NOMO-1 treated with dmso at 0.1 percent for 144 hours (cell line): ENCODE results near the gene TMCC2.
"Not testable (repeated sequence)": the region's sequence is repeated elsewhere in the genome, so short reads cannot be mapped to it uniquely, and the experiment has no call there.

Experiments used
- DNase-seq: peaks from one replicate; lab custom pipeline; 2025; ENCODE audit not compliant: unreplicated experiment; lab: John Stamatoyannopoulos, UW

TMCC2 gene

DNA sequence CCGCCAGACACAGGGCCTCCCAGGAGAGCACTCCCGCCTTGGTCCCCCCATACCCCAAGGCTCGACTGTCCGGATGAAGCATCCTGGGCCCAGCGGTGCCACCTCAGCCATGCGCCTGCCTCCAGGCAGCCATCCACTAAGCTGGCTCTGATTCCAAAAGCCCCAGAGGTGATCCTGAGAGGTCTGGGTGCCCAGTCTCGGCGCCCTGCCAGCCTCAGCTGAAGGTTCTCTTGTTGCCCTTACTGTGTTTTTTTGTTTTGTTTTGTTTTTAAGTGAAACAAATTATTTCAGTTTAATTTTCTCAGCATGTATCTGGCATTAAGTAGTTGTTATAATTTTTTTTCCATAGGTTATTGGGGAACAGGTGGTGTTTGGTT lies 48.9 kb downstream of the TMCC2 start:
- DNase-seq: no peak

DNA sequence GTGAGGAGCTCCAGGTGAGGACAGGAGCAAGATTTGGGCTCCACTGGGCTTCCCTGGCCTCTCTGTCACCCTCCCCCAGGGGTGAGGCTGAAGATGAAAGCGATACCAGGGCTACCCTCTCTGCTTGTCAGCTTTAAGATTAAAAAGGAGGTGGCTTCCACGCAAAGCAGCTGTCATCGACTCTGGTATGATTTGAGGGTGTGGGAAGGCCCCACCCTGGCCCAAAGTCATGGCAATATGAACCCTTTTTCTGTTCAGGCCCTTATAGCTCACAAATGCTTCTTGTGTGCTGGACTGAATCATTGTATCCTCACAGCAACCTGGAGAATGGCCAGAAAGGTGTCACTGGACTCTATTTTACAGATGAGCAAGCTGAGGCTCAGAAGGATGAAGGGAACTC lies 52.2 kb downstream of the TMCC2 start:
- DNase-seq: no peak

DNA sequence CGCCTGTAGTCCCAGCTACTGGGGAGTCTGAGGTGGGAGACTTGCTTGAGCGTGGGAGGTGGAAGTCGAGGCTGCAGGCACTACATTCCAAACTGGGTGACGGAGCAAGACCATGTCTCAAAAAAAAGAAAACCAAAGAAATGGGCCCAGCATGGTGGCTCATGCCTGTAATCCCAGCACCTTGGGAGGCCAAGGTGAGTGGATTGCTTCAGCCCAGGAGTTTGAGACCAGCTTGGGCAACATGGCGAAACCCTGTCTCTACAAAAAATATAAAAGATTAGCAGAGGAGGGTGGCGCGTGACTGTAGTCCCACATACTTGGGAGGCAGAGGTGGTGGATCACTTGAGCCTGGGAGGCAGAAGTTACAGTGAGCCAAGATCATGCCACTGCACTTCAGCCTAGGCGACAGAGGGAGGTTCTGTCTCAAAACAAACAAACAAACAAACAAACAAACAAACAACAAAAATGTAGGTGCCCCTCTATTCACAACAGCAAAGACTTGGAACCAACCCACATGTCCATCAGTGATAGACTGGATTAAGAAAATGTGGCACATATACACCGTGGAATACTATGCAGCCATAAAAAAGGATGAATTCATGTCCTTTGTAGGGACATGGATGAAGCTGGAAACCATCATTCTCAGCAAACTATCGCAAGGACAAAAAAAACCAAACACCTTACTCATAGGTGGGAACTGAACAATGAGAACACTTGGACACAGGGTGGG lies 53.1 kb downstream of the TMCC2 start:
- DNase-seq: not testable (repeated sequence)

DNA sequence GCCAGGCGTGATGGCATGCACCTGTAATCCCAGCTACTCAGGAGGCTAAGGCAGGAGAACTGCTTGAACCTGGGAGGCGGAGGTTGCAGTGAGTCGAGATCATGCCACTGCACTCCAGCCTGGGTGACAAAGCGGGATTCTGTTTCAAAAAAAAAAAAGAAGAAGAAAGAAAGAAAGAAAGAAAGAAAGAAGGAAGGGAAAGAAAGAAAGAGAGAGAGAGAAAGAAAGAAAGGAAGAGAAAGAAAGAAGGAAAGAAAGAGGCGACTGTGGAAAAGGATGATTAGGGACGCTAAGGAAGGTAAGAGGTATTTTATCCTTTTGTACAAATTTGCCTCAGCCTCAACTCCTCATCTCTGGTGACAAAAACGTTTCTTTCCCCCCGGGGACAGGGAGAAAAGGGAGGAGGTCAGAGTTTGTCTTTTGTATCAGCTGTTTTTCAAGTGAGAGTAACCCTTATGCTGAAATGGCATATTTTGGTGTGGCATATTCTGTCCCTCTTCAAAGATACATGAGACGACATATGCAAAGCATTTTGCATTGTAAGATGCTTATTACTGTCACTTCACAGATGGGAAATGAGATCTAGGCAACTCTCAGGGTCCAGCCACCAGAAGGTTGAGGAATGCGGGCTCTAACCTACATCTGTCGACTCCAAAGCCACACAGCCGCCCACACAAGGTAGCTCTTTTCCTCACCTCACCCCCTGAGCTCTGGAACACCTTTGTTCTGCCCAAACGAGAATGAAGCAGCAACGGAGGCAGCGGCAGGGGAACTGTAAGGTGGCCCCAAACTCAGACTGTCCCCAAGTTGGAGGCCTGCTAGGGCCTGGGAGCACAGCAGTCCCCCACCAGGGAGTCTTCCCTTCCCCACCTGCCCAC lies 55.8 kb downstream of the TMCC2 start:
- DNase-seq: no peak

GRCh38 chr1:205284420-205285144 lies 56.8 kb downstream of the TMCC2 start:
- DNase-seq: peak; percentile 96

DNA sequence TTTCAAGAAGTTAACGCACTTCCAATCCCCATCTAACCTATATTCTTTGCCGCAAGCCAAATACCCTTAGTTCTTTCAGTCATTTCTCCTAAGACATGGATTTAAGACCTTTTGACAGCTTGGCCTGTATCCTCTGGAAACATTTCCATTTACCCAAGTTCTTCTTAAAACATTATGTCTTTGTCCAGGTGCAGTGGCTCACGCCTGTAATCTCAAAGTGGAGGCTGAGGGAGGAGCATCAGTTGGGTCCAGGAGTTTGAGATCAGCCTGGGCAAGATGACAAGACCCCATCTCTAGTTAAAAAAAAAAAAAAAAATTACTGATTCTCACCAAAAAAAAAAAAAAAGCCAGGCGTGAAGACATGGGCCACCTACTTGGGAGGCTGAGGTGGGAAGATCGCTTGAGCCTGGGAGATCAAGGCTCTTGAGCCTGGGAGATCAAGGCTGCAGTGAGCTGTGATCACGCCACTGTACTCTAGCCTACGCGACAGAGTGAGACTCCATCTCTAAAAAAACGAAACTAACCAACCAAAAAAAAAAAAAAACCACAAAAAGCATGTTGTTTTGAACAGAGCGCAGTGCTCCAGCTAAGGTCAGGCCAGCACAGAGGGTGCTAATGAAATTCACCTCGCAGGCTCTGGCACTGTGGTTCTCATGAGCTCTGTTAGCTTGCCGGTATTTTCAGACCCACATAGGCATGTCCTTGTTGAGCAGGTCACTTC lies 57.8 kb downstream of the TMCC2 start:
- peak; percentile 10 for DNase-seq

- peak; percentile 32 for DNase-seq
These were observed 58.7 kb downstream of the TMCC2 start for GRCh38 chr1:205286335-205286950.

DNA sequence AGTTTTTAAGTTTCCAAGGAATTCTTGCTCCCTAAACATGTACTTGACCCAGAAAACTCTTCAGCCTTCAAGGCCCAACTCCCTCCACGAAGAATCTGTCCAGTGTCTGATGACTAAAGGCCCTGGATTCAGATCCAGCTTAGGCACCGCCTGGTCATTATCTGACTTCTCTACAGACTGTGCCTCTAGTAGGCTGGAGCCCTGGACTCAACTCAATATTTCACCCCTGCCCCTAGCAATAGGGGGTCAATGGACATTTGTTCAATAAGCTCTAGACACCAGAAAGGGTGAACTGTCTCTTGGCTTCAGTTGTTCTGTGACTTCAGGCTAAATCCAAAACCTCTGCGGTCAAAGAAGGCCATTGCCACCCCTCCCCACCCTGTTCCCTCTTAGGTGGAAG lies 59.3 kb downstream of the TMCC2 start:
- no peak for DNase-seq

DNA sequence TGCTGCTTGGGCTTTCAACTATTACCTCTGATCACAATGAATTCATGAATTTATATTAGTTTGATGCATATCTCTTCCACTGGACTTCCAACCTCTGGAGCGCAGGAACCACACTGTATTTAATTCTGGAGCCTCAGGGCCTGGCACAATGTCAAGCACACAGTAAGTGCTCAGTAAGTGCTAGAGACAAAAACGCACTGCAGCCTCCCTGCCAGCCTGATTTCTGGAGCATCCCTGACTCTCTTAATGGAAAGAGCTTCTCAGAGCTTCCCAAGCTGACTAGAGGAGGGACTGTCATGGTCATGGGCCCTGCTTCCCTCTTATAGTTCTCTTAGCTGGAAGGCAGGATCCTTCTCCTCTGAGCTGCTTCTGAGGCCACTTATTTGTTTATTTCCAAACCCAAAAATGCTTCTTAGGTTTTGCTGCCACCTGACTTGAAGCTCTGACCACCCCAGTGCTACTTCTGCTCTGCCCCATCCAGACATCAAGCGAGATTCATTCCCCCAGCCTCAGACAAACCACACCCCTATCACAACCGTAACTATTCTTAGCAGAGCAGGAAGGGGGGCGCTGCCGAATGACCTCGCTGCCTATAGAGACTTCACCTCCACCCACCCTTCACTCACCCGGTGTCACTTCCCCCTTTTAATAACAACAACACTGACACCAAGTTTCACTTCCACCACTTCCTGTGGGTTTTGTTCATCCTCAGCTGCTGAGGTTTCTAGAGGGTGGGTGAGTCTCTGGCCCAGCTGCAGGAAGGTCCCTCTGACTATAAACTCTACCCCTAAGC lies 60.2 kb downstream of the TMCC2 start:
- DNase-seq: peak; percentile 97

DNA sequence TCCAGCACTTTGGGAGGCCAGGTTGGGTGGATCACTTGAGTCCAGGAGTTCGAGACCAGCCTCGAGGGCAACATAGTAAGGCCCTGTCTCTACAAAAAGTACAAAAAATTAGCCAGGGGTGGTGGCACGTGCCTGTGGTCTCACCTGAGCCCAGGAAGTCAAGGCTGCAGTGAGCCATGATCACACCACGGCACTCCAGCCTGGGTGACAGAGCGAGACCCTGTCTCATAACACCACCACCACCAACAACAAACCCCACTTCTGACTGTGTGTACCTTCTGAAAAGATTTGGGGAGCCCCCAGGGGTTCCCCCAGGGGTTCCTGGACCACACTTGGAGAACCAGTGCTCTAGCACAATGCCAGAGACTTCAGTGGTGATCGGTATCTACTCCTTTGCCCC lies 63.9 kb downstream of the TMCC2 start:
- no peak for DNase-seq

- DNase-seq: no peak
These were observed 65.8 kb downstream of the TMCC2 start for GRCh38 chr1:205293350-205294074.

GRCh38 chr1:205294175-205294917 lies 66.6 kb downstream of the TMCC2 start:
- DNase-seq: no peak

- DNase-seq: no peak
These were observed 67.2 kb downstream of the TMCC2 start for GRCh38 chr1:205294934-205295333.

DNA sequence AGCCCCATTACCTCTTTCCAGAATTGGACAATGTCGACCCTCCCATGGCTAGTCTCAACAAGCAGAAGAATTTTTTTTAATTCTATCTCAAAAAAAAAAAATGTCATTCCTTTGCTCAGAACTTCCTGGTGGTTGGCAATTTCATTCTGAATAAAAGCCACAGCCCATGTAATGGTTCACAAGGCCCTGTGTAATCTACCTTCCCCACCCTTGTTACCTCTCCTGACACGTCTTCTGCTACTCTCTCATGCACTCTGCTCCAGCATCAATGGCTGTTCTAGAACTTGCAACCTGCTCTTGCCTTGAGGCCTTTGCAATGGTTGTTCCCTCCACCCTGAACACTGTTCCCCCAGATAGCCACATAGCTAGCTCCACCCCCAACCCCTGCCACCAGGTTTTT lies 68.4 kb downstream of the TMCC2 start:
- no peak for DNase-seq

DNA sequence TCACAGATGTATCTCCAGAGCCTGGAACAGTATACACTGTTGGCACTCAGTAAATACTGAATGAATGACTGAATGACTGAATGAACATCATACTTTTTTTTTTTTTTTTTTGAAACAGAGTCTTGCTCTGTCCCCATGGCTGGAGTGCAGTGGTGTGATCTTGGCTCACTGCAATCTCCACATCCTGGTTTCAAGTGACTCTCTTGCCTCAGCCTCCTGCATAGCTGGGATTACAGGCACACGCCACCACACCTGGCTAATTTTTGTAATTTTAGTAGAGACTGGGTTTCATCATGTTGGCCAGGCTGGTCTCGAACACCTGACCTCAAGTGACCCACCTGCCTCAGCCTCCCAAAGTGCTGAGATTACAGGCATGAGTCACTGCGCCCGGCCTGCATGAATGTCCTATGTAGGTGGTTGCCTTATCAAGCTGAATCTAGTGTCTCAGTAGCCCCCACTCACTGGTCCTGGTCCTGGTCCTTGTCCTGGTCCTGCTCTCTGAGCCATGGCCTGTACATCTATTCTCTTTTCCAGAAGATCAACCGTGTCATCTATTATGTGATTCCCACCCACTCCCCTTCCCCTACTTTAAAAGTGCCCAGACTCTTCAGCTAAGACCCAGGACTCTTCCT lies 69.9 kb downstream of the TMCC2 start:
- not testable (repeated sequence) for DNase-seq

- no peak for DNase-seq
These were observed 70.6 kb downstream of the TMCC2 start for GRCh38 chr1:205298191-205298994.

DNA sequence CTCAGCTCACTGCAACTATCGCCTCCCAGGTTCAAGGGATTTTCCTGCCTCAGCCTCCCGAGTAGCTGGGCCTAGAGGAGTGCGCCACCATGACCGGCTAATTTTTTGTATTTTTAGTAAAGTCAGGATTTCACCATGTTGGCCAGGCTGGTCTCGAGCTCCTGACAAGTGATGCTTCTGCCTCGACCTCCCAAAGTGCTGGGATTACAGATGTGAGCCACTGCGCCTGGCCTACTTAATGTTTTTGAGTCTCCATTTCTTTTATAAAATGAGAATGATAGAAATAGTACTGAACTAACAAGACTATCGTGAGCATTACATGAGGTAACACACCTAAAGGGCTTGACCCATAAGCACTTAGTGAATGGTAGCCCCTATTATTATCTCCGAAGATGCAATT lies 72.4 kb downstream of the TMCC2 start:
- DNase-seq: no peak
